Measurements from ENCODE around the gene TMEM181. TPM values are rescaled to one million over a fixed set of nuclear protein-coding genes. Genes with fewer than 3 reads are reported as not detected.

TMEM181 gene
- polyA plus RNA-seq, 2 of the 4 experiments (the other 2 are of a cell fraction) = 11.6 to 21.1 TPM

DNA sequence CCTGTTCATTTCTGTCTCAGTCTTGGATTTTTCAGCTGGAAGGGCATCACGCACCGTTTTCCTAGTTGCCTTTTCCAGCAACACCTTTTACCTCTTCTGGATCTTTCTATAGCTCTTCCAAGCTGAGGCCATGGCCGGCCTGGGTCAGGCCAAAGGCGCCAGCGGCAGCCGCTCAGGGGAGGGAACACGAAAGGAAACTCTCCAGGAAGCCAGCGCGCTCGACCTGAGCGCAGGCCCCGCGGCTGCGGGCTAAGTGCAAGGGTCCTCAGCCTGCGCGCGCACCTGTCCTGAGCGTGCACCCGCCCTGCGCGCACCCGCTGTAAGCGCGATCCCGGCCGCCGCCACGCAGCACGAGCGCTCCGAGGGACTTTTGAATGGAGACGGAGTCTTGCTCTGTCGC lies 43.8 kb upstream of the TMEM181 start:
- ATAC-seq = no peak
- 93% methylated on average over 30 of the region's 33 CpGs for WGBS (ENCODE audit: missing lambda C conversion rate)
- no peak for FAIRE-seq

DNA sequence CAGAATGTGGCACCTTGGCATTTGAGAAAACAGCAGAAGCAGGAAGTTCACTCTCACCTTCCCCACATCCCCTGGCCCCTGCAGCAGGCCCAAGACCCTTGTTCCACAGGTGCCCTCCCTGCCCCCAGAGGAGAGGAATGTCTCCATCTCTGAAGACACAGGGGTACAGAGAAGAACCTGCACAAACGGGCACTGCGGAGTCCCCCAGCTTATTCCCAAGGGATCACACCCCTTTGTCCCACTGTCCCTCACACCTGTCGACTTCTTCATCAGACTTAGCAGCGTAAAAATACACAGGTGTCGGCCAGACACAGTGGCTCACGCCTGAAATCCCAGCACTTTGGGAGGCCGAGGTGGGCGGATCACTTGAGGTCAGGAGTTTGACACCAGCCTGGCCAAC lies 42.9 kb upstream of the TMEM181 start:
- WGBS (ENCODE audit: missing lambda C conversion rate) = 91% methylated on average over 8 of the region's 8 CpGs
- TF ChIP-seq KDM5A (IDR thresholded peaks at IDR 0.05) (no peak), EHF (CRISPR knock-in tag; IDR thresholded peaks at IDR 0.05) (no peak), ATOH8 (CRISPR knock-in tag; IDR thresholded peaks at IDR 0.05; ENCODE audit: low read depth) (no peak), CBX8 (IDR thresholded peaks at IDR 0.05) (no peak), HMGXB4 (CRISPR knock-in tag; IDR thresholded peaks at IDR 0.05; ENCODE audit: borderline replicate concordance) (no peak), GATA3 (IDR thresholded peaks at IDR 0.05; ENCODE audit: borderline replicate concordance) (no peak)
- TF ChIP-seq, protein P1, sequence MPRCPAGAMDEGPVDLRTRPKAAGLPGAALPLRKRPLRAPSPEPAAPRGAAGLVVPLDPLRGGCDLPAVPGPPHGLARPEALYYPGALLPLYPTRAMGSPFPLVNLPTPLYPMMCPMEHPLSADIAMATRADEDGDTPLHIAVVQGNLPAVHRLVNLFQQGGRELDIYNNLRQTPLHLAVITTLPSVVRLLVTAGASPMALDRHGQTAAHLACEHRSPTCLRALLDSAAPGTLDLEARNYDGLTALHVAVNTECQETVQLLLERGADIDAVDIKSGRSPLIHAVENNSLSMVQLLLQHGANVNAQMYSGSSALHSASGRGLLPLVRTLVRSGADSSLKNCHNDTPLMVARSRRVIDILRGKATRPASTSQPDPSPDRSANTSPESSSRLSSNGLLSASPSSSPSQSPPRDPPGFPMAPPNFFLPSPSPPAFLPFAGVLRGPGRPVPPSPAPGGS (IDR thresholded peaks at IDR 0.05) = no peak
- TF ChIP-seq, protein P2, sequence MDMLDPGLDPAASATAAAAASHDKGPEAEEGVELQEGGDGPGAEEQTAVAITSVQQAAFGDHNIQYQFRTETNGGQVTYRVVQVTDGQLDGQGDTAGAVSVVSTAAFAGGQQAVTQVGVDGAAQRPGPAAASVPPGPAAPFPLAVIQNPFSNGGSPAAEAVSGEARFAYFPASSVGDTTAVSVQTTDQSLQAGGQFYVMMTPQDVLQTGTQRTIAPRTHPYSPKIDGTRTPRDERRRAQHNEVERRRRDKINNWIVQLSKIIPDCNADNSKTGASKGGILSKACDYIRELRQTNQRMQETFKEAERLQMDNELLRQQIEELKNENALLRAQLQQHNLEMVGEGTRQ (IDR thresholded peaks at IDR 0.05) = no peak
- Histone ChIP-seq H3K4me3 (no peak overlapping the region), H3K27ac (no peak overlapping the region), H3K4me1 (peaks cover 12% of the 10 kb centered on the region; the same call in 2 of the 3 replicates), H3K4me2 (no peak overlapping the region), H3K9me3 (no peaks in the 10 kb centered on the region)
- CTCF ChIA-PET = interaction anchor here (1.1 to 3.3 kb wide), 2 partner anchors 13 to 296 kb away, joined by 3 to 12 read pairs; no protein-coding TSS in a partner anchor
- DNase-seq (ENCODE audit: low read depth in 1 of 2, low spot score in 1 of 2) (no peak), ATAC-seq (no peak), FAIRE-seq (no peak)
- POLR2A ChIA-PET = no interaction called here

More for the DNA sequence above, 43.8 kb upstream of the TMEM181 start:
- no peak for DNase-seq (ENCODE audit: low read depth in 1 of 2, low spot score in 1 of 2)
- ChIA-PET CTCF (interaction anchor here (3.3 kb wide), 1 partner anchor 295 kb away, joined by 12 read pairs; no protein-coding TSS in a partner anchor), POLR2A (no interaction called here)
- H3K9me3 ChIP-seq = no peaks in the 10 kb centered on the region
- H3K4me2 ChIP-seq = no peak overlapping the region
- no peak overlapping the region for H3K27ac ChIP-seq
- no peak for TF ChIP-seq FOSB (CRISPR knock-in tag; IDR thresholded peaks at IDR 0.05)
- no peak for TF ChIP-seq ZSCAN20 (CRISPR knock-in tag; IDR thresholded peaks at IDR 0.05)
- no peak for TF ChIP-seq CHD2 (IDR thresholded peaks at IDR 0.05; ENCODE audit: low read length, partially characterized antibody)
- no peak for TF ChIP-seq MAX (IDR thresholded peaks at IDR 0.05)
- TF ChIP-seq NR3C1 (IDR thresholded peaks at IDR 0.05) = no peak
- TF ChIP-seq ESRRA (IDR thresholded peaks at IDR 0.05; ENCODE audit: borderline replicate concordance, low read length) = no peak
- no peak for TF ChIP-seq NFE2L2 (conservative IDR thresholded peaks at IDR 0.05; ENCODE audit: low read length)
- no peak for TF ChIP-seq CHD4 (IDR thresholded peaks at IDR 0.05; ENCODE audit: borderline replicate concordance)
- no peak for TF ChIP-seq CBX2 (IDR thresholded peaks at IDR 0.05; ENCODE audit: borderline replicate concordance, low read depth)
- no peak for TF ChIP-seq TFCP2L1 (CRISPR knock-in tag; IDR thresholded peaks at IDR 0.05)
- no peak for TF ChIP-seq HDAC2 (IDR thresholded peaks at IDR 0.05)
- no peak for TF ChIP-seq MYC (IDR thresholded peaks at IDR 0.05; ENCODE audit: borderline replicate concordance, low read length)
- no peak for TF ChIP-seq RNF2 (IDR thresholded peaks at IDR 0.05; ENCODE audit: borderline replicate concordance, low read depth)
- TF ChIP-seq JUN (IDR thresholded peaks at IDR 0.05) = no peak
- TF ChIP-seq ELK1 (IDR thresholded peaks at IDR 0.05; ENCODE audit: low read depth, low read length) = no peak
- H3K4me1 ChIP-seq = peaks cover 12% of the 10 kb centered on the region; the same call in 2 of the 3 replicates
- no peak overlapping the region for H3K4me3 ChIP-seq
